ENCODE data around the gene BLOC1S1. TPM values are rescaled to one million over a fixed set of nuclear protein-coding genes. Genes with fewer than 3 reads are reported as not detected.

The BLOC1S1 gene
- total and polyA plus RNA-seq, 9 of the 15 experiments (the other 6 are each of a cell fraction or from before 2014, with no cell fraction given), result 75.2 to 161 (median 98.8) TPM

- TF ChIP-seq, protein P1, sequence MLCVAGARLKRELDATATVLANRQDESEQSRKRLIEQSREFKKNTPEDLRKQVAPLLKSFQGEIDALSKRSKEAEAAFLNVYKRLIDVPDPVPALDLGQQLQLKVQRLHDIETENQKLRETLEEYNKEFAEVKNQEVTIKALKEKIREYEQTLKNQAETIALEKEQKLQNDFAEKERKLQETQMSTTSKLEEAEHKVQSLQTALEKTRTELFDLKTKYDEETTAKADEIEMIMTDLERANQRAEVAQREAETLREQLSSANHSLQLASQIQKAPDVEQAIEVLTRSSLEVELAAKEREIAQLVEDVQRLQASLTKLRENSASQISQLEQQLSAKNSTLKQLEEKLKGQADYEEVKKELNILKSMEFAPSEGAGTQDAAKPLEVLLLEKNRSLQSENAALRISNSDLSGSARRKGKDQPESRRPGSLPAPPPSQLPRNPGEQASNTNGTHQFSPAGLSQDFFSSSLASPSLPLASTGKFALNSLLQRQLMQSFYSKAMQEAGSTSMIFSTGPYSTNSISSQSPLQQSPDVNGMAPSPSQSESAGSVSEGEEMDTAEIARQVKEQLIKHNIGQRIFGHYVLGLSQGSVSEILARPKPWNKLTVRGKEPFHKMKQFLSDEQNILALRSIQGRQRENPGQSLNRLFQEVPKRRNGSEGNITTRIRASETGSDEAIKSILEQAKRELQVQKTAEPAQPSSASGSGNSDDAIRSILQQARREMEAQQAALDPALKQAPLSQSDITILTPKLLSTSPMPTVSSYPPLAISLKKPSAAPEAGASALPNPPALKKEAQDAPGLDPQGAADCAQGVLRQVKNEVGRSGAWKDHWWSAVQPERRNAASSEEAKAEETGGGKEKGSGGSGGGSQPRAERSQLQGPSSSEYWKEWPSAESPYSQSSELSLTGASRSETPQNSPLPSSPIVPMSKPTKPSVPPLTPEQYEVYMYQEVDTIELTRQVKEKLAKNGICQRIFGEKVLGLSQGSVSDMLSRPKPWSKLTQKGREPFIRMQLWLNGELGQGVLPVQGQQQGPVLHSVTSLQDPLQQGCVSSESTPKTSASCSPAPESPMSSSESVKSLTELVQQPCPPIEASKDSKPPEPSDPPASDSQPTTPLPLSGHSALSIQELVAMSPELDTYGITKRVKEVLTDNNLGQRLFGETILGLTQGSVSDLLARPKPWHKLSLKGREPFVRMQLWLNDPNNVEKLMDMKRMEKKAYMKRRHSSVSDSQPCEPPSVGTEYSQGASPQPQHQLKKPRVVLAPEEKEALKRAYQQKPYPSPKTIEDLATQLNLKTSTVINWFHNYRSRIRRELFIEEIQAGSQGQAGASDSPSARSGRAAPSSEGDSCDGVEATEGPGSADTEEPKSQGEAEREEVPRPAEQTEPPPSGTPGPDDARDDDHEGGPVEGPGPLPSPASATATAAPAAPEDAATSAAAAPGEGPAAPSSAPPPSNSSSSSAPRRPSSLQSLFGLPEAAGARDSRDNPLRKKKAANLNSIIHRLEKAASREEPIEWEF (CRISPR knock-in tag; IDR thresholded peaks at IDR 0.05), result no peak
- TF ChIP-seq TARDBP (IDR thresholded peaks at IDR 0.05) (no peak), TFAM (CRISPR knock-in tag; conservative IDR thresholded peaks at IDR 0.05) (no peak), NEUROD1 (IDR thresholded peaks at IDR 0.05; ENCODE audit: borderline replicate concordance, low read depth, low read length, partially characterized antibody) (no peak), BDP1 (IDR thresholded peaks at IDR 0.05; ENCODE audit: insufficient read depth, insufficient read length) (no peak), HNRNPH1 (optimal IDR thresholded peaks at IDR 0.05; ENCODE audit: low read depth, low read length) (no peak), SMARCA5 (IDR thresholded peaks at IDR 0.05) (no peak), KDM4B (IDR thresholded peaks at IDR 0.05; ENCODE audit: borderline replicate concordance in 2 of 2, low read depth in 1 of 2) (no peak), POLR2AphosphoS5 (IDR thresholded peaks at IDR 0.05; ENCODE audit: control insufficient read depth, insufficient read depth, low read depth, low read length) (no peak), DNMT1 (IDR thresholded peaks at IDR 0.05) (no peak), NUFIP1 (IDR thresholded peaks at IDR 0.05; ENCODE audit: partially characterized antibody) (no peak)
Observed at GRCh38 chr12:55697686-55698085, 18.2 kb upstream of the BLOC1S1 start (continued).
